HEK293 (cell line): Measurements from ENCODE around the gene TOMM70.

Experiments
- SP3 ChIP-seq: fragments of 450-650 bp; formaldehyde crosslinking; IDR thresholded peaks from 2 replicates; pipeline ENCODE4 v1.5.1; 2016; ENCODE audit warnings: missing biosample characterization, missing genetic modification characterization
- ZNF423 ChIP-seq: fragments of 450-650 bp; formaldehyde crosslinking; IDR thresholded peaks from 2 replicates; pipeline ENCODE4 v1.5.1; 2016; ENCODE audit warnings: missing biosample characterization, missing genetic modification characterization

DNA sequence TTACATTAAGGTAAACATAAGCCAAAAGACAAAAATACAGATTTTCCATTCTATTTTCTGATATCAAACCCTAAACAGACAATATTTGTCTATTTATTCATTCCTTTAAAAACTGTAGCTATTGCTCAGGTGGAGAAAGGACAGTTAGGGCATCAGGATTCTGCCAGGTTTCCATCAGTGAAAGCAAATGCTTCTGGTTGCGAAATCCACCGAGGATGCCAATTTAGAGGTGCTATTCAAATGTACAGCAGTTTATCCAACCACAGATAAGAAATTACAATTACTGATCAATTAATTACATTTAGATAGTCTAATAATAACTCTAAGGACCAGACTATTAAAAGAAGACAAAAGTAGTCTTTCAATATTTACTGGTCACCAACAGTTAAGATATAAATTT is 3.9 kb downstream of the TOMM70 start:
- TF ChIP-seq SP3 (tag by site-specific recombination): no peak
- TF ChIP-seq ZNF423 (tag by site-specific recombination): no peak
